Osteoblast (primary cell): Measurements from ENCODE around the gene TRPC4. TPM values are rescaled to one million over a fixed set of nuclear protein-coding genes. Genes with fewer than 3 reads are reported as not detected.

ENCODE experiments used
- DNase-seq: peaks from one replicate; pipeline ENCODE4 v3.0.0; 2011; ENCODE audit warnings: low spot score, mixed read lengths; ENCODE audit not compliant: insufficient read length; ENCODE audit errors: missing footprints
- H2AFZ ChIP-seq: 2 replicates; pipeline ENCODE4 v1.6.0; 2011; ENCODE audit warnings: mild to moderate bottlenecking, low read length
- H3K27ac ChIP-seq: 2 replicates; pipeline ENCODE4 v1.5.1; 2011; ENCODE audit warnings: mild to moderate bottlenecking, low read depth, low read length, moderate library complexity
- H3K27me3 ChIP-seq: 2 replicates; pipeline ENCODE4 v1.6.0; 2012; ENCODE audit warnings: mild to moderate bottlenecking, control low read depth, inconsistent platforms, low read length, moderate library complexity; ENCODE audit not compliant: insufficient read depth
- H3K36me3 ChIP-seq: 2 replicates; pipeline ENCODE4 v1.5.1; 2011; ENCODE audit warnings: mild to moderate bottlenecking, low read length, control low read depth, moderate library complexity; ENCODE audit not compliant: insufficient read depth
- H3K4me1 ChIP-seq: 2 replicates; pipeline ENCODE4 v1.5.1; 2011; ENCODE audit warnings: mild to moderate bottlenecking, low read length, control low read depth, moderate library complexity; ENCODE audit not compliant: insufficient read depth
- H3K4me2 ChIP-seq: 2 replicates; pipeline ENCODE4 v1.6.0; 2011; ENCODE audit warnings: mild to moderate bottlenecking, low read length; ENCODE audit not compliant: insufficient read depth
- H3K4me3 ChIP-seq: fragments of 200-600 bp; sonication (generic); 3 replicates; pipeline ENCODE4 v1.5.1; 2012; ENCODE audit warnings: mild to moderate bottlenecking, low read length, inconsistent platforms; ENCODE audit not compliant: insufficient read depth
- H3K79me2 ChIP-seq: 2 replicates; pipeline ENCODE4 v1.6.0; 2012; ENCODE audit warnings: mild to moderate bottlenecking, low read length, control low read depth, inconsistent platforms; ENCODE audit not compliant: insufficient read depth
- H3K9me3 ChIP-seq: 2 replicates; pipeline ENCODE4 v1.5.1; 2011; ENCODE audit warnings: low read depth, low read length, control low read depth
- H4K20me1 ChIP-seq: 2 replicates; pipeline ENCODE4 v1.6.0; 2012; ENCODE audit warnings: mild to moderate bottlenecking, low read length, control low read depth; ENCODE audit not compliant: insufficient read depth
- total RNA-seq: library from RNA; depleted of rRNA; stranded (reverse); fragments of >200 nt; gene quantifications from 2 replicates; pipeline ENCODE4 v1.2.3, GENCODE V29; 2012
- TF ChIP-seq, protein P1 (sequence below): IDR thresholded peaks from 2 replicates; pipeline ENCODE4 v1.5.1; 2011; ENCODE audit warnings: mild to moderate bottlenecking, low read depth, low read length, moderate library complexity; ENCODE audit errors: extremely low read depth

Gene TRPC4
- total RNA-seq, 1 donor, result 9.8 TPM

- Histone ChIP-seq H2AFZ (no peak overlapping the region), H4K20me1 (no peaks in the 10 kb centered on the region), H3K9me3 (no peaks in the 10 kb centered on the region), H3K27ac (no peak overlapping the region), H3K4me1 (peaks cover 38% of the 10 kb centered on the region), H3K36me3 (no peaks in the 10 kb centered on the region), H3K79me2 (peaks cover 49% of the 10 kb centered on the region), H3K4me2 (no peak overlapping the region), H3K4me3 (no peak overlapping the region), H3K27me3 (no peaks in the 10 kb centered on the region)
- TF ChIP-seq, protein P1, sequence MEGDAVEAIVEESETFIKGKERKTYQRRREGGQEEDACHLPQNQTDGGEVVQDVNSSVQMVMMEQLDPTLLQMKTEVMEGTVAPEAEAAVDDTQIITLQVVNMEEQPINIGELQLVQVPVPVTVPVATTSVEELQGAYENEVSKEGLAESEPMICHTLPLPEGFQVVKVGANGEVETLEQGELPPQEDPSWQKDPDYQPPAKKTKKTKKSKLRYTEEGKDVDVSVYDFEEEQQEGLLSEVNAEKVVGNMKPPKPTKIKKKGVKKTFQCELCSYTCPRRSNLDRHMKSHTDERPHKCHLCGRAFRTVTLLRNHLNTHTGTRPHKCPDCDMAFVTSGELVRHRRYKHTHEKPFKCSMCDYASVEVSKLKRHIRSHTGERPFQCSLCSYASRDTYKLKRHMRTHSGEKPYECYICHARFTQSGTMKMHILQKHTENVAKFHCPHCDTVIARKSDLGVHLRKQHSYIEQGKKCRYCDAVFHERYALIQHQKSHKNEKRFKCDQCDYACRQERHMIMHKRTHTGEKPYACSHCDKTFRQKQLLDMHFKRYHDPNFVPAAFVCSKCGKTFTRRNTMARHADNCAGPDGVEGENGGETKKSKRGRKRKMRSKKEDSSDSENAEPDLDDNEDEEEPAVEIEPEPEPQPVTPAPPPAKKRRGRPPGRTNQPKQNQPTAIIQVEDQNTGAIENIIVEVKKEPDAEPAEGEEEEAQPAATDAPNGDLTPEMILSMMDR, result no peak
- DNase-seq, result no peak
These were observed 74.2 kb downstream of the TRPC4 start for GRCh38 chr13:37795326-37795725.

GRCh38 chr13:37791699-37792098 lies 77.9 kb downstream of the TRPC4 start:
- DNase-seq, result peak; percentile 82
- H3K4me3 ChIP-seq, result no peak overlapping the region

GRCh38 chr13:37788346-37788745 lies 81.2 kb downstream of the TRPC4 start:
- TF ChIP-seq, protein P1, result no peak
- Histone ChIP-seq H3K27ac (no peak overlapping the region), H3K4me1 (peaks cover 24% of the 10 kb centered on the region), H3K4me2 (peak overlapping the region; percentile 7), H4K20me1 (no peaks in the 10 kb centered on the region), H3K79me2 (peaks cover 58% of the 10 kb centered on the region), H2AFZ (no peak overlapping the region), H3K36me3 (no peaks in the 10 kb centered on the region), H3K27me3 (no peaks in the 10 kb centered on the region), H3K4me3 (no peak overlapping the region), H3K9me3 (no peaks in the 10 kb centered on the region)
- DNase-seq, result no peak

More at GRCh38 chr13:37791699-37792098, 77.9 kb downstream of the TRPC4 start:
- Histone ChIP-seq H3K27me3 (no peaks in the 10 kb centered on the region), H3K36me3 (no peaks in the 10 kb centered on the region), H3K79me2 (peaks cover 66% of the 10 kb centered on the region), H3K27ac (peak overlapping the region; percentile 27), H3K4me1 (peaks cover 31% of the 10 kb centered on the region), H3K9me3 (no peaks in the 10 kb centered on the region), H4K20me1 (no peaks in the 10 kb centered on the region), H2AFZ (no peak overlapping the region), H3K4me2 (peak overlapping the region; percentile 22)
- TF ChIP-seq, protein P1, result no peak

- H4K20me1 ChIP-seq, result no peaks in the 10 kb centered on the region
- H3K4me3 ChIP-seq, result no peak overlapping the region
- H3K27ac ChIP-seq, result no peak overlapping the region
- no peak overlapping the region for H3K4me2 ChIP-seq
- DNase-seq, result no peak
- H3K27me3 ChIP-seq, result no peaks in the 10 kb centered on the region
- TF ChIP-seq, protein P1, result no peak
- peaks cover 7% of the 10 kb centered on the region for H3K4me1 ChIP-seq
- H3K36me3 ChIP-seq, result peaks cover 11% of the 10 kb centered on the region
- H3K9me3 ChIP-seq, result no peaks in the 10 kb centered on the region
- H3K79me2 ChIP-seq, result peaks cover 32% of the 10 kb centered on the region
- H2AFZ ChIP-seq, result no peak overlapping the region
These were observed 91.9 kb downstream of the TRPC4 start for GRCh38 chr13:37777676-37778075.
